Osteocyte (in vitro differentiated cells): ENCODE results near the gene ZNF562. TPM values are rescaled to one million over a fixed set of nuclear protein-coding genes. Genes with fewer than 3 reads are reported as not detected.
"Not testable (repeated sequence)": the region's sequence is repeated elsewhere in the genome, so short reads cannot be mapped to it uniquely, and the experiment has no call there.

ENCODE experiments used
- DNase-seq: peaks from one replicate; pipeline ENCODE4 v3.0.0; 2021; ENCODE audit warnings: mixed read lengths; ENCODE audit not compliant: unreplicated experiment; ENCODE audit errors: extremely low spot score
- H3K27ac Mint-ChIP-seq: one replicate; pipeline ENCODE4 v1.8.0; 2021; ENCODE audit warnings: mild to moderate bottlenecking, mixed read lengths; ENCODE audit not compliant: unreplicated experiment
- H3K27me3 Mint-ChIP-seq: one replicate; pipeline ENCODE4 v1.8.0; 2021; ENCODE audit warnings: mixed read lengths; ENCODE audit not compliant: unreplicated experiment
- H3K36me3 Mint-ChIP-seq: one replicate; pipeline ENCODE4 v1.8.0; 2021; ENCODE audit warnings: mixed read lengths; ENCODE audit not compliant: unreplicated experiment
- H3K4me1 Mint-ChIP-seq: one replicate; pipeline ENCODE4 v1.8.0; 2021; ENCODE audit warnings: mixed read lengths; ENCODE audit not compliant: unreplicated experiment
- H3K4me3 Mint-ChIP-seq: one replicate; pipeline ENCODE4 v1.8.0; 2021; ENCODE audit warnings: mild to moderate bottlenecking, moderate library complexity, mixed read lengths; ENCODE audit not compliant: unreplicated experiment
- H3K9me3 Mint-ChIP-seq: one replicate; pipeline ENCODE4 v1.8.0; 2021; ENCODE audit warnings: mixed read lengths; ENCODE audit not compliant: unreplicated experiment
- CTCF ChIP-seq: fragments of 200-600 bp; sonication (generic); IDR thresholded peaks from 2 replicates; pipeline ENCODE4 v1.5.0; 2021; ENCODE audit warnings: antibody characterized with exemption, mild to moderate bottlenecking, moderate library complexity
- total RNA-seq: library from RNA; stranded (reverse); gene quantifications from 2 replicates; pipeline ENCODE4 v1.2.1, GENCODE V29; 2021

Gene ZNF562
- total RNA-seq, 1 donor from 2014 or later: 15.1 TPM

- no peak for TF ChIP-seq CTCF
- DNase-seq: no peak
- peaks cover 27% of the 10 kb centered on the region for H3K36me3 Mint-ChIP-seq
- peaks cover 8% of the 10 kb centered on the region for H3K4me1 Mint-ChIP-seq
- no peaks in the 10 kb centered on the region for H3K9me3 Mint-ChIP-seq
- H3K27me3 Mint-ChIP-seq: no peaks in the 10 kb centered on the region
- H3K4me3 Mint-ChIP-seq: no peak overlapping the region
- H3K27ac Mint-ChIP-seq: no peak overlapping the region
These were observed 16.1 kb downstream of the ZNF562 start for GRCh38 chr19:9658769-9659168.

- not testable (repeated sequence) for H3K4me3 Mint-ChIP-seq, H3K27ac Mint-ChIP-seq, H3K27me3 Mint-ChIP-seq, DNase-seq, H3K4me1 Mint-ChIP-seq
- peaks cover 67% of the 10 kb centered on the region for H3K36me3 Mint-ChIP-seq
- peaks cover 18% of the 10 kb centered on the region for H3K9me3 Mint-ChIP-seq
These were observed 21.8 kb downstream of the ZNF562 start for GRCh38 chr19:9653066-9653555.

- not testable (repeated sequence) for H3K27me3 Mint-ChIP-seq, DNase-seq, H3K4me3 Mint-ChIP-seq, H3K4me1 Mint-ChIP-seq, H3K27ac Mint-ChIP-seq
- Mint-ChIP-seq H3K36me3 (peaks cover 62% of the 10 kb centered on the region), H3K9me3 (peaks cover 18% of the 10 kb centered on the region)
These were observed 23.4 kb downstream of the ZNF562 start for GRCh38 chr19:9651464-9651863.

DNA sequence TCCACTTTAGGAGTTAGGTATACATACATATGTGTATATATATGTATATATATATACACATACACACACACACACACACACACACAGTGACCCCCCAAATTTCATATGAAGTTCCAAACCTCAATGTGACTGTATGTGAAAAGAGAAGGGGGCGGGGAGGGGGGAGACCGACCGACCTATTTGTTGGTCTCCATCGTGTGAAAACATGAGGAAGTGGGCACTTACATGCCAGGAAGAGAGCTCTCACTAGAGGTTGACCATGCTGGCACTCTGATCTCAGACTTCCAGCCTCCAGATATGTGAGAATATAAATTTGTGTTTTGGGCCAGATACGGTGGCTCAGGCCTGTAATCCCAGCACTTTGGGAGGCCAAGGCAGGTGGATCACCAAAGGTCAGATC lies 24.6 kb downstream of the ZNF562 start:
- Mint-ChIP-seq H3K9me3 (peaks cover 18% of the 10 kb centered on the region), H3K4me3 (no peak overlapping the region), H3K27ac (no peak overlapping the region), H3K36me3 (peaks cover 63% of the 10 kb centered on the region), H3K4me1 (no peaks in the 10 kb centered on the region), H3K27me3 (no peaks in the 10 kb centered on the region)
- no peak for DNase-seq
- no peak for TF ChIP-seq CTCF

DNA sequence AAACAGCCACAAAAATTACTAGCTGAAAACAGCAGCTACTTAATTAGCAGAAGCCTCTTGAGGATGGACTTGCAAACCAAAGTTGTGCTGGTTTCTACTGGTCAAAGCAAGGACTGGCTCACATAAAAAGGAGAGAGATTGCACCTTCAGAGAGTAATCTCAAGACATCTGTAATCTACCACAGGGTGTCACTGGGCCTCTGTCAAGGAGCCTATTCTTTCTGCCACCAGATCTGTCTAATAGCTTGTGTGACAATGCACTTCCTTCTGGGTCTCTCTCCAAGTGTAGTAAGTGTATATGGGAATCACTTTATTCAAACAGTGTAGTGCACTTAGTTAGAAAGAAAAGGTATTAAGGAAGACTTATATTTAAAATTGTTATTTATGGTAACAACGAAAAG lies 29.4 kb downstream of the ZNF562 start:
- no peak overlapping the region for H3K27ac Mint-ChIP-seq
- no peaks in the 10 kb centered on the region for H3K27me3 Mint-ChIP-seq
- H3K4me3 Mint-ChIP-seq: no peak overlapping the region
- no peak for TF ChIP-seq CTCF
- DNase-seq: no peak
- no peaks in the 10 kb centered on the region for H3K4me1 Mint-ChIP-seq
- H3K9me3 Mint-ChIP-seq: peaks cover 6% of the 10 kb centered on the region
- peaks cover 41% of the 10 kb centered on the region for H3K36me3 Mint-ChIP-seq

DNA sequence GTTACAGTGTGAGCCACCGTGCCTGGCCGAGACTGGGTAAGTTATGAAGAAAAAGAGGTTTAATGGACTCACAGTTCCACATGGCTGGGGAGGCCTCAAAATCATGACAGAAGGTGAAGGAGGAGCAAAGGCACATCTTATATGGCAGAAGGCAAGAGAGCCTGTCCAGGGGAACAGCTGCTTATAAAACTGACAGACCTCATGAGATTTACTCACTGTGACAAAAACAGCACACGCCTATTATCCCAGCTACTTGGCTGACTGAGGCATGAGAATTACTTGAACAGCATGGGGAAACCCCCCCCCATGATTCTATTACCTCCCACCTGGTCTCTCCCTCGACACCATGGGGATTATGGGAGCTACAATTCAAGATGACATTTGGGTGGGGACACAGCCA lies 30.4 kb downstream of the ZNF562 start:
- no peak for DNase-seq
- H3K4me1 Mint-ChIP-seq: no peaks in the 10 kb centered on the region
- no peak overlapping the region for H3K4me3 Mint-ChIP-seq
- peaks cover 40% of the 10 kb centered on the region for H3K36me3 Mint-ChIP-seq
- peaks cover 6% of the 10 kb centered on the region for H3K9me3 Mint-ChIP-seq
- no peaks in the 10 kb centered on the region for H3K27me3 Mint-ChIP-seq
- H3K27ac Mint-ChIP-seq: no peak overlapping the region
- TF ChIP-seq CTCF: no peak
